Activated T-cell treated with anti-CD3 and anti-CD28 coated beads, Interleukin-2, amount 50 U/mL, for 24 hours (primary cell): ENCODE data around the gene GUCY1A1.

ENCODE experiments used
- DNase-seq: peaks from one replicate; pipeline ENCODE4 v3.0.0-alpha.2; 2020
- H3K27ac Mint-ChIP-seq: 2 replicates; pipeline ENCODE4 v1.8.0; 2020; ENCODE audit warnings: mild to moderate bottlenecking, mixed read lengths
- H3K27me3 Mint-ChIP-seq: 2 replicates; pipeline ENCODE4 v1.8.0; 2020; ENCODE audit warnings: mixed read lengths
- H3K36me3 Mint-ChIP-seq: 2 replicates; pipeline ENCODE4 v1.8.0; 2020; ENCODE audit warnings: low read depth, mixed read lengths
- H3K4me1 Mint-ChIP-seq: 2 replicates; pipeline ENCODE4 v1.8.0; 2020; ENCODE audit warnings: low read depth, mixed read lengths
- H3K4me3 Mint-ChIP-seq: 2 replicates; pipeline ENCODE4 v1.8.0; 2020; ENCODE audit warnings: mild to moderate bottlenecking, moderate library complexity, mixed read lengths
- H3K9me3 Mint-ChIP-seq: 2 replicates; pipeline ENCODE4 v1.8.0; 2020; ENCODE audit warnings: mixed read lengths

GUCY1A1 gene

GRCh38 chr4:155781249-155781831 is 114.7 kb downstream of the GUCY1A1 start:
- no peak for DNase-seq
- H3K27me3 Mint-ChIP-seq = peaks cover 5% of the 10 kb centered on the region
- no peaks in the 10 kb centered on the region for H3K9me3 Mint-ChIP-seq
- no peak overlapping the region for H3K4me3 Mint-ChIP-seq
- no peak overlapping the region for H3K27ac Mint-ChIP-seq
- no peaks in the 10 kb centered on the region for H3K36me3 Mint-ChIP-seq
- no peaks in the 10 kb centered on the region for H3K4me1 Mint-ChIP-seq
